Esophagus squamous epithelium (tissue), 5 donors: Measurements from ENCODE around the gene TINAGL1. TPM values are rescaled to one million over a fixed set of nuclear protein-coding genes. Genes with fewer than 3 reads are reported as not detected.

ENCODE experiments used
- DNase-seq: peaks from one replicate; lab custom pipeline; 2025; lab: John Stamatoyannopoulos, UW
- H3K27ac ChIP-seq, 4 donors: fragments of 200-600 bp; sonication (generic); one replicate each; pipeline ENCODE4 v1.5.1; 2016 to 2019; ENCODE audit warnings: mild to moderate bottlenecking in 1 of 4
- H3K27me3 ChIP-seq, 4 donors: fragments of 200-600 bp; sonication (generic); 1 replicate in 3 of 4; 2 replicates in 1 of 4; pipeline versions ENCODE4 v1.5.1 to v1.6.0; 2017 to 2021; ENCODE audit warnings: antibody characterized with exemption in 1 of 4
- H3K36me3 ChIP-seq, 3 donors: fragments of 200-600 bp; sonication (generic); one replicate each; pipeline ENCODE4 v1.5.1; 2016 to 2019
- H3K4me1 ChIP-seq, 3 donors: fragments of 200-600 bp; sonication (generic); one replicate each; pipeline ENCODE4 v1.5.1; 2017 to 2019
- H3K4me3 ChIP-seq, 4 donors: fragments of 200-600 bp; sonication (generic); 1 replicate in 3 of 4; 2 replicates in 1 of 4; pipeline ENCODE4 v1.5.1; 2016 to 2019; ENCODE audit warnings: mild to moderate bottlenecking in 2 of 4, moderate library complexity in 1 of 4
- H3K9me3 ChIP-seq, 3 donors: fragments of 200-600 bp; sonication (generic); one replicate each; pipeline ENCODE4 v1.5.1; 2016 to 2019
- CTCF ChIP-seq, 6 experiments: fragments of 450-650 bp in 4 of 6; fragments of 200-600 bp in 2 of 6; sonication (generic) in 2 of 6; IDR thresholded peaks; one replicate each; pipeline ENCODE4 v1.5.1; 2016 to 2019; ENCODE audit warnings: antibody characterized with exemption in 6 of 6, mild to moderate bottlenecking in 4 of 6, moderate library complexity in 4 of 6
- POLR2A ChIP-seq, 4 donors: fragments of 450-650 bp; IDR thresholded peaks; one replicate each; pipeline ENCODE4 v1.6.1; 2017; ENCODE audit warnings: antibody characterized with exemption in 4 of 4, mild to moderate bottlenecking in 4 of 4, moderate library complexity in 3 of 4
- WGBS, 2 donors: methylation state at CpG; one replicate each; pipeline ENCODE4 v1.1.5; 2018; 5-methylcytosine and 5-hydroxymethylcytosine counted together
- intact Hi-C: fragments of 100-400 bp; cut with DNase I; formaldehyde crosslinking; loops from one replicate; pipeline ENCODE4 v1.15.0; 2022
- total RNA-seq, 4 donors: library from RNA; depleted of rRNA; stranded (reverse); fragments of >200 nt; gene quantifications; one replicate each; pipeline ENCODE4 v1.1.0, GENCODE V29; 2016
- donor health status: DM: yes; HTN: yes; CAD: no.

Gene TINAGL1
- total RNA-seq, 4 donors from 2014 or later, result 24.5 to 56.4 (median 44.6) TPM

DNA sequence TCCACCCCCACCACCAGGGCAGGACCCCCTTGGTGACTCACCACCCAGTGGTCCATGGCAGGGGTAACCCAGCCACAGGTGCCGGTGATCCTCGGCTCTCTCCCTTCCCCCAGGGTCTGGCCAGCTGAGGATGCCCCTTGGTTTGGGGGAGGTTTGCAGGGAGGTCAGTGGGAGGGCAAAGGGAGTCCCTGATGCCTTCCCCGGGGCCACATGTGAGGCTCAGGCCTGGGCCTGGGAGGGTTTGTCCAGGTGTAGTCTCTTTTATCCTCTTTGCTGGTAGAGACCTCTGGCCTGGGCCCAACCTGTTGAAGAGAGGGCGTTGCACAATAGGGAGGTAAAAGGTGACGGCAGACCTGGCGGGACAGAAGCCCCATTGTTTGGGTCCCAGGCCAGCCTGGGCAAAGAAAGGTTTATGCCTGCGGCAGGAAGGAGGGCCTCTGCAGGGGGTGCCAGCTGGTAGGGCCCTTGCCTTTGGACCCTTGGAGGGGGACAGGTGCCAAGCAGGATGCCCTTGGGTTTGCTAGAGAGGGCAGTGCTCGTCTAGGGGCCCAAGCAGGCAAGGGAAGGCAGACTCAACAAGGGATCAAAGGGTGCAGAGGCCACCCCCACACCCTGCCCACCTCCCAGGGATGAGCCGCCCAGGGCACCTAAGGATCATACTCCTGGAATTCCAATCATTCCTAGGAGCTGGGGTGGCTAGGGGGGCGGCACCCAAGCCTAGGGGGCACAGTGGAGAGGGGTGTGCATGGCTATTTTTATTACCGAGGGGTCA is 760 bp upstream of the TINAGL1 start:
- no peak for DNase-seq
- Histone ChIP-seq H3K4me1 (peaks cover 27 to 89% (median 51%) of the 10 kb centered on the region in 3 donors), H3K27ac (peak overlapping the region; percentile 82 to 90 (median 88)), H3K36me3 (no peaks in the 10 kb centered on the region), H3K9me3 (no peaks in the 10 kb centered on the region), H3K4me3 (peak overlapping the region; percentile 40 to 71 (median 56)), H3K27me3 (no peaks in the 10 kb centered on the region)
- TF ChIP-seq CTCF (IDR thresholded peaks at IDR 0.05) (no peak), POLR2A (IDR thresholded peaks at IDR 0.05) (no peak)
- intact Hi-C loops, result no loop called here
- 0 to 17% methylated on average over 1 to 7 of the region's 11 CpGs for WGBS, 2 donors

GRCh38 chr1:31576743-31577455 is 584 bp downstream of the TINAGL1 start:
- 18 to 32% methylated on average over 3 to 10 of the region's 27 CpGs for WGBS, 2 donors
- H3K9me3 ChIP-seq, result no peaks in the 10 kb centered on the region
- DNase-seq, result no peak
- H3K4me3 ChIP-seq, result peak overlapping the region; percentile 40 to 71 (median 56)
- H3K4me1 ChIP-seq, result peaks cover 33 to 89% (median 60%) of the 10 kb centered on the region in 3 donors
- no peak for TF ChIP-seq CTCF (IDR thresholded peaks at IDR 0.05)
- TF ChIP-seq POLR2A (IDR thresholded peaks at IDR 0.05), result no peak
- no peaks in the 10 kb centered on the region for H3K27me3 ChIP-seq
- intact Hi-C loops, result no loop called here
- H3K27ac ChIP-seq, result peak overlapping the region; percentile 82 to 90 (median 88)
- no peaks in the 10 kb centered on the region for H3K36me3 ChIP-seq

DNA sequence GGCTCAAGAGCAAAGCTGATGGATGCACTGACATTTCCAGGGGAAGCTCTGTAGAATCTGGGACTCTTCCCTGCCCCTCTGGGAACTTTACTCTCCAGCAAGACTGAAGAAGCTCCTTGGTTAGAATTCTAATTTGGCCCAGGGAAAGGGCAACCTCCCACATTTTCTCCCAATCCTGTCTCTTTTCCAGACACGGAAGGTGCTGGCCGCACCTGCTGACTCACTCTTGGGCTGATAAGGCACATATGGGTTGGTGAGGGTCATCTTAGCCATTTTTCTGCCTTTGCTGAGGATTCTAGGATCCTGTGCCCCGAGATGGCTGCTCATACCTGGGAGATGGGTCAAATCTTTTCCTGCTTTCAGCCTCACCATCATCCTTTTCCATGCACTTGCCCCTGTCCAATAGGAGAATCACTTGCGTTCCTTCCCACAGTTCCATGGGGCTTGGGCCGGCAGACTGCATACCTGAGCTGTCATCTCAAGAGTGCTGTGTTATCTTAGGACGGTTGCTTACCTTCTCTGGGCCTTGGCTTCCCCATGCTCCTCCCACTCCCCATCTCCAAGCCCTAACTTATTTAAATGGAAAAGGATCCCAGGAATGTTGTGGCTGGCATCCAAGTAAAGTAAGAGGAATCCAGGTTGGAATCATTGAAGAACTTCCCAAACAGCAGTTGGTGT is 1.3 kb downstream of the TINAGL1 start:
- no peaks in the 10 kb centered on the region for H3K36me3 ChIP-seq
- peak overlapping the region; percentile 40 to 71 (median 56) for H3K4me3 ChIP-seq
- intact Hi-C loops, result no loop called here
- 21 to 31% methylated on average over 6 of the region's 6 CpGs for WGBS, 2 donors
- no peaks in the 10 kb centered on the region for H3K27me3 ChIP-seq
- peaks cover 38 to 89% (median 58%) of the 10 kb centered on the region in 3 donors for H3K4me1 ChIP-seq
- peak overlapping the region; percentile 82 to 90 (median 88) for H3K27ac ChIP-seq
- H3K9me3 ChIP-seq, result no peaks in the 10 kb centered on the region
- no peak for DNase-seq
- peak in 1 of 4 donors; percentile 12 for TF ChIP-seq POLR2A (IDR thresholded peaks at IDR 0.05)
- no peak for TF ChIP-seq CTCF (IDR thresholded peaks at IDR 0.05)

DNA sequence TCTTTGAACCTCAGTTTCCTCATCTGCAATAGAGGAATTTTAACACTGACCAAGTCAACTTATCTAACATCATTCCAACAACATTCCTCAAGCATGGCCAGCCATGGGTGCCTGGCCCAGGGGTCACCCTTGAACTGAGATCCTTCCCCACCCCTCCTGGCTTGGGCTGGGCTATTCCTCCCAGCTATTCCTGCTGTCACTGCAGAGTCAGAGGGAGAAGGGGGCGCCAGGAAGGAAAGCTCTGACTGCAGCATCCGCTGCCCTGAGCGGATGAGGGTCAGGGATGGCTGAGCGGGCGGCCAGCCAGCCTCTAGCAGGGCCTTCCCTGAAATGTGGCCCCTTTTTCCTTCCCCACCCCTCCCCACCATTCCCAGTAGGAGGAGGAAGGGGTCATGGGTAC is 3.1 kb downstream of the TINAGL1 start:
- no peaks in the 10 kb centered on the region for H3K27me3 ChIP-seq
- peak overlapping the region in 3 of 4 donors; percentile 31 to 50 (median 39) for H3K4me3 ChIP-seq
- H3K36me3 ChIP-seq, result peaks cover 0 to 13% (median 0%) of the 10 kb centered on the region in 3 donors
- peaks cover 35 to 89% (median 52%) of the 10 kb centered on the region in 3 donors for H3K4me1 ChIP-seq
- DNase-seq, result no peak
- H3K27ac ChIP-seq, result peak overlapping the region; percentile 60 to 90 (median 86)
- no peaks in the 10 kb centered on the region for H3K9me3 ChIP-seq
- intact Hi-C loops, result no loop called here
- 44 to 60% methylated on average over 2 to 5 of the region's 5 CpGs for WGBS, 2 donors
- TF ChIP-seq POLR2A (IDR thresholded peaks at IDR 0.05) (no peak), CTCF (IDR thresholded peaks at IDR 0.05) (no peak)
